ENCODE results near the gene RIPK4. TPM values are rescaled to one million over a fixed set of nuclear protein-coding genes. Genes with fewer than 3 reads are reported as not detected.
"Not testable (repeated sequence)": the region's sequence is repeated elsewhere in the genome, so short reads cannot be mapped to it uniquely, and the experiment has no call there.

Gene RIPK4
- polyA plus RNA-seq, 3 donors = 0.05 to 0.09 TPM; not detected in 1

DNA sequence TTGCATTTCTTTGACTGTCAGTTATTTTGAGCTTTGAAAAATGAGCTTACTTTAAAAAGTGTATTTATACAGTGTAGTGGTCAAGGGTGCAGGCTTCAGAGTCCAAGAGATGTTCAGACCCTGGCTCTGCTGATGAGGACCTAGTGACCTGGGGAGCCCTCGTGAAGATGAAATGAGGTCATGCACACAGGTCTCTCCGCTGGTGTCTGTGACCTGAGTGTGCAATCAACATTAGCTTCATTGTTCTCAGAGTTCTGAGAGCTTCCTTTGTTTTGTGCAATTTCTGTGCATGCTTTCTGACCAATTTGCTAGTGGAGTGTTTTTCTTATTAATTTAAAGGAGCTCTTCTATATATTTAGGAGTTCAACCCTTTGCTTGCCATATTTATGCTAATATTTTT is 71.3 kb downstream of the RIPK4 start:
- Histone ChIP-seq H3K79me2 (ENCODE audit: insufficient read depth, low read length) (no peaks in the 10 kb centered on the region), H3K4me2 (replicated peaks; ENCODE audit: extremely low read depth, low read length, poor library complexity, severe bottlenecking) (no peak overlapping the region), H3K36me3 (replicated peaks in 1 of 2; ENCODE audit: control insufficient read depth in 1 of 2, insufficient read depth in 2 of 2, low read length in 2 of 2) (no peaks in the 10 kb centered on the region), H3K27me3 (ENCODE audit: control insufficient read depth in 2 of 2, insufficient read depth in 2 of 2, low read length in 2 of 2) (no peaks in the 10 kb centered on the region), H3K4me3 (replicated peaks in 1 of 3; ENCODE audit: low read depth in 2 of 3, low read length in 3 of 3) (no peak overlapping the region), H3K9me3 (replicated peaks in 1 of 2; ENCODE audit: control insufficient read depth in 1 of 2, insufficient read depth in 1 of 2, low read length in 2 of 2) (no peaks in the 10 kb centered on the region), H3K4me1 (ENCODE audit: control insufficient read depth in 1 of 2, insufficient read depth in 2 of 2, low read length in 2 of 2) (peaks cover 17 to 23% of the 10 kb centered on the region in 2 donors), H2AFZ (ENCODE audit: insufficient read depth, low read depth, low read length, poor library complexity, severe bottlenecking) (no peak overlapping the region), H4K20me1 (ENCODE audit: insufficient read depth, low read length) (no peaks in the 10 kb centered on the region), H3K27ac (ENCODE audit: low read depth in 1 of 2, low read length in 2 of 2) (no peak overlapping the region), H3K9ac (ENCODE audit: insufficient read depth, low read length, poor library complexity, severe bottlenecking) (no peak overlapping the region)
- intact Hi-C loops (cut with micrococcal nuclease) = no loop called here
- Mint-ChIP-seq H3K27me3 (ENCODE audit: low read depth in 3 of 3) (peaks cover 6 to 18% (median 15%) of the 10 kb centered on the region in 3 donors), H3K4me3 (no peak overlapping the region), H3K27ac (no peak overlapping the region), H3K9me3 (peaks cover 0 to 13% (median 4%) of the 10 kb centered on the region in 7 donors), H3K4me1 (peaks cover 30% of the 10 kb centered on the region), H3K36me3 (no peaks in the 10 kb centered on the region)
- TF ChIP-seq CTCF (IDR thresholded peaks at IDR 0.05) = no peak
- no peak for DNase-seq
- WGBS (ENCODE audit: insufficient coverage) = 94% methylated on average over 2 of the region's 2 CpGs

DNA sequence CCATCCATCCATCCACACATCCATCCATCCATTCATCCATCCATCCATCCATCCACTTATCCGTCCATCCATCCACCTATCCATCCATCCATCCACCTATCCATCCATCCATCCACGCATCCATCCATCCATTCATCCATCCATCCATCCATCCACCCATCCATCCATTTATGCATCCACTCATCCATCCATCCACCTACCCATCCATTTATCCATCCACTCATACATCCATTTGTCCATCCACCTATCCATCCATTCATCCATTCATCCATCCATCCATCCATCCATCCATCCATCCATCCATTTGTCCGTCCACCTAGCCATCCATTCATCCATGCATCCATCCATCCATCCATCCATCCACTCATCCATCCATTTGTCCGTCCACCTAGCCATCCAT is 72.8 kb downstream of the RIPK4 start:
- 94% methylated on average over 4 of the region's 4 CpGs for WGBS (ENCODE audit: insufficient coverage)

More for the DNA sequence above, 72.8 kb downstream of the RIPK4 start:
- intact Hi-C loops (cut with micrococcal nuclease); H3K36me3 ChIP-seq (replicated peaks in 1 of 2; ENCODE audit: control insufficient read depth in 1 of 2, insufficient read depth in 2 of 2, low read length in 2 of 2); H3K9ac ChIP-seq (ENCODE audit: insufficient read depth, low read length, poor library complexity, severe bottlenecking); H3K27me3 ChIP-seq (ENCODE audit: control insufficient read depth in 2 of 2, insufficient read depth in 2 of 2, low read length in 2 of 2); H3K4me3 Mint-ChIP-seq; H3K4me2 ChIP-seq (replicated peaks; ENCODE audit: extremely low read depth, low read length, poor library complexity, severe bottlenecking); H3K9me3 Mint-ChIP-seq; H3K79me2 ChIP-seq (ENCODE audit: insufficient read depth, low read length); DNase-seq; H2AFZ ChIP-seq (ENCODE audit: insufficient read depth, low read depth, low read length, poor library complexity, severe bottlenecking); H3K9me3 ChIP-seq (replicated peaks in 1 of 2; ENCODE audit: control insufficient read depth in 1 of 2, insufficient read depth in 1 of 2, low read length in 2 of 2); H3K36me3 Mint-ChIP-seq; H4K20me1 ChIP-seq (ENCODE audit: insufficient read depth, low read length); H3K4me3 ChIP-seq (replicated peaks in 1 of 3; ENCODE audit: low read depth in 2 of 3, low read length in 3 of 3): not testable (repeated sequence)
- Histone ChIP-seq H3K27ac (ENCODE audit: low read depth in 1 of 2, low read length in 2 of 2) (peak overlapping the region in 1 of 2 donors; percentile 83), H3K4me1 (ENCODE audit: control insufficient read depth in 1 of 2, insufficient read depth in 2 of 2, low read length in 2 of 2) (peaks cover 17 to 23% of the 10 kb centered on the region in 2 donors)
- Mint-ChIP-seq H3K27ac (peak overlapping the region in 5 of 7 donors; percentile 2 to 71 (median 47)), H3K4me1 (peaks cover 29% of the 10 kb centered on the region), H3K27me3 (ENCODE audit: low read depth in 3 of 3) (peaks cover 6 to 18% (median 14%) of the 10 kb centered on the region in 3 donors)
